GM21737 (cell line): ENCODE data around the gene BORCS8.
"Not testable (repeated sequence)": the region's sequence is repeated elsewhere in the genome, so short reads cannot be mapped to it uniquely, and the experiment has no call there.

Source experiments
- ATAC-seq: cut with Tn5 transposase; IDR thresholded peaks from one replicate; pipeline ENCODE4 v1.9.1; 2021; ENCODE audit warnings: mild to moderate bottlenecking, moderate library complexity; ENCODE audit not compliant: unreplicated experiment

BORCS8 gene

DNA sequence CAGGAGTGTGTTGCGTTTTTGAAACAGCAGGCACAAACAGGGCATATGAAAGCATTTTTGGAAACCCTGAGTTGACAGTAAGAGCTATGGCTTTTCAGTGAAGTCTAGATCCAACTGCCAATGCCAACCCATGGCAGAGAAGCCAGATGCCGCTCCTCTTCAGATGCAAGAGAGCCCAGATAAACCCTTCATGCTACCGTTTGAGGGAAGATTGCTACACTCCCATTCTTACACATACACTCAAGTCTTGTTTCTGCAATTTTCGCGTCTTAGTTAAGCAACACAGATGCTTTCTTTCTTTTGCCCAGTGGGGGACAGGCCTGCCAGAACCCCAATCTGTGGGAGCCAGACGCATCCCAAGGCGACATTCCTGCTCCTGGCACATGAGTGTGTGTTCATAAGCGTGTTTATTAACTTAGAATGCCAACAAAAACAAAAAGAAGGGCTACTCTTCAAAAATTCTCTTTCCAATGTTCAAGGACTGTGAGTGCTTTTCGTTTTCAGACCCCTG is 10.4 kb downstream of the BORCS8 start:
- ATAC-seq, result no peak

DNA sequence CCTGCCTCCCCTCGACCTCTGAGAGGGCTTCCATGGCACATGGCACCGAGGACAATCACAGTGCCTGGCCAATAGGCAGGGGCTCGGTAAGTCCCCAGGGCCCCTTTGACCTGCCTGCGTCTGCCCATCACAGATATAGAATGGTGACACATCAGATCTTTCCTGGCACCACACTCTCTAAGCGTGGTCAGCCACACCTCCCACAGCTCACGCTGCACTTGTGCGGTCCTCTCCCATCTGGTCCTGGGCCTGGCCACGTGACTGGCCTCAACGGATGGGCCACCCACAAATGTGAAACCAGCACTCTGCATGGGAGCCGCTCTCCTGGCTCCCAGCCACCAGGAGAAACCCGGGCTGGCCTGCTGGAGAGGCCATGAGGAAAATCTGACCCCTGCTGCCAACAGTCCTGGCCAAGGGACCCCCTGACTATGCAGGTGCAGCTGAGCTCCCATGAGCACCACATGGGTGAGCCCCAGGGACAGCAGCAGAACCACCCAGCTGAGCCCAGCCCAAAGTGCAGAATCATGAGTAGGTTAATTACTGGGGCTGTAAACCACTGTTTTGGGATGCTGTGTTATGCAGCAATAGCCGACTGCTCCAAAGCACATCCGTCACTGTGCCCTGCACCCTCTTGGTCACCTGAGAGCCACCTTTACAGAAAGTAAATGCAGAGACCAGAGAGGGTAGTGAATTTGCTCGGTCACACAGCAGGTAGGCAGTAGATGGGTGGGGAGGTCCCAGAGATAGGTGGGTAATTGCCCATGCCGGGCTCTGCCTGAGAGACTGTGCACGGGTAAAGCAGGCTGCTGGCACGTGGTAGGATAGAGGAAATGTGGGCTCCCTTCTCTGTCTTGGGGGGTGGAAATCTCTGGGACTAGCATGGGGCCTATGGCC is 12.2 kb downstream of the BORCS8 start:
- ATAC-seq, result no peak

GRCh38 chr19:19176950-19177349 is 15.0 kb downstream of the BORCS8 start:
- no peak for ATAC-seq

DNA sequence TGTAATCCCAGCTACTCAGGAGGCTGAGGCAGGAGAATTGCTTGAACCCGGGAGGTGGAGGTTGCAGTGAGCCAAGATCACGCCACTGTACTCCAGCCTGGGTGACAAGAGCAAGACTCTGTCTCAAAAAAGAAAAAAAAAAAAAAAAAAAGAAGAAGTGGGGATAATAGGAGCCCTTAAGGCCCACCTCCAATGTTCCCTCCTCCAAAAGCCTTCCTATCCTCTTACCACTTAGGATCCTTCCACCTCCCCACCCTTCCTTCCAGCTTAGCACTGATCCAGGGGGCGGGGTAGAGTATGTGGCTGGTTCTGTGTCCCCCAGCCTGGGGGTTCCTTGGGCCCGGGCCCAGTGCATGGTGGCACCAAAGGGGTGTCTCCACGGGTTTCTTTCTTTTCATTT is 18.7 kb downstream of the BORCS8 start:
- not testable (repeated sequence) for ATAC-seq

- no peak for ATAC-seq
These were observed 20.0 kb downstream of the BORCS8 start for GRCh38 chr19:19171821-19172532.

- no peak for ATAC-seq
These were observed 20.9 kb downstream of the BORCS8 start for GRCh38 chr19:19170873-19171672.

GRCh38 chr19:19170053-19170872 is 21.7 kb downstream of the BORCS8 start, which contains the start of gene MEF2B:
Gene MEF2B, minus strand, starts transcription at chr19:19170263. Its CDS starts 19,528 bp downstream, at chr19:19150735.
- peak; percentile 82 for ATAC-seq

GRCh38 chr19:19169236-19170052 is 22.5 kb downstream of the BORCS8 start:
- no peak for ATAC-seq

DNA sequence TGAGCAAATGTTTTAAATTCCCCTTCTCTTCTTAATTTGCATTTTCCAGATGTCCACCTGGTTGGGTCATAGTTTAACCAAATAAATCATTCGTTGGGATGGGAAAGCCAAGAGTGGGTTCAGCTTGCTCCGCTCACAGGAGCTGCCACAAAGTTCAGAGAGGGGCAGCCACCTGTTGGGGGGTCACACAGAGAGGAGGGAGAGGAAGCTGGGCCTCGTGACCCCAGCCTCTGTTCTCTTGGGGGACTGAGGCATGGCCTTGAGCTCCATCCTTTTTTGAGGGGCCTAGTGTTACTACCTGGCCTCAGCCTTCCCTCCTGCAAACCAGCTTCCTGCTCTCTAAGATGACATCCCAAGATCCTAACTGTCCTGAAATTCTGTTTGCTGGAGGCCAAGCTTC is 24.3 kb downstream of the BORCS8 start:
- no peak for ATAC-seq

DNA sequence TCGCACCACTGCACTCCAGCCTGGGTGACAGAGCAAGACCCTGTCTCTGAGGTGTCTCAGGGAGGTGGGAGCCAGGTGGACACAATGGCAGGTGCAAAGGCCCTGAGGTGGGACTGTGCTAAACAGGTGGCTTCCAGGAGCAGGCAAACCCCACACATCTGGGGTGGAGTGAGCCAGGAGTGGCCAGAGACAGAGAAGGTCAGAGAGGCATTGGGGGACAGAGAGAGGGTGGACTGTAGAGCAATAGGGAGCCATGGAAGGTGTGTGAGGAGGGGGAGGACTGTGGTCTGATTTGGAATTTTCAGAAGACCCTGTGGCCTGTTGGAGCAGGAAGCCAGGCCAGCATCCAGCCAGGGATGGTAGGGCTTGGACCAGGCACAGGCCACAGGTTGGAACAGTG is 26.6 kb downstream of the BORCS8 start:
- no peak for ATAC-seq

DNA sequence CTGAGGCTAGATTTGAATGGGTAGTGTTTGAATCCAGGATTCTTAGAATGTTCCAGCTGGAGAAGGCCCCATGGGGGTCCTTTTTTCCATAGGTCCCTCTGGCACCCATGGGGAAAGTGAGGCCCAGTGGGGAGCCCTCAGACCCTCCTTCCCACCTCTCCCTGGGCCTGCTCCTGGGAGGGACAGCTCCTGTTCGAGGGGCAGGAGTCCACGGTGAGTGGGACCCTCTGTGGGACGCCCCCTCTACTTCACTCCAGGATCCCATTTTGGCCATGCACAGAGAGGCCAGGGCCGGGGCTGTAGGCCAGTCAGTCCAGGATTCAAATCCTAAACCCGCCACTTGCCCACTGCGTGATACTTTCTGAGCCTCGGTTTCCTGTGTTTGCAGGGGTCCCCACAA is 29.5 kb downstream of the BORCS8 start:
- no peak for ATAC-seq

GRCh38 chr19:19160461-19161035 is 31.4 kb downstream of the BORCS8 start:
- no peak for ATAC-seq

DNA sequence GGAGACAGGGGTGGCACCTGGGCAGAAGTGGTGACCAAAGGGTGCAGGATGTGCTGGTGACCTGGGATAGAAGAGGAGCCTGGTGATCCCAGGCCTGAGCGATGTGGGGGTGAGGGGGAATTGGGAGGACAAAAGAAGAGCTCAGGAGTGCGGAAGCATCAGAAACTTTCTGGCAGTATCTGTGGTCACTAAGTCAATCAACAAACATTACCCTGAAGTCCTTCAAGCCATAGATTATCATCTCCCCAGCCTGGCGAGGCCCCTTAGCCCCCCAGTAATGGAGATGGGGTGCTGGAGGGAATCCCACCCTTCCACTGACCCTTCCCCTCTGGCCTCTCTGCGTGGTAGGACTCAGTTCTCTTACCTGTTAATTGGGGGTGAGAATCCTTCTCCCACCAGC is 32.4 kb downstream of the BORCS8 start:
- ATAC-seq, result no peak

DNA sequence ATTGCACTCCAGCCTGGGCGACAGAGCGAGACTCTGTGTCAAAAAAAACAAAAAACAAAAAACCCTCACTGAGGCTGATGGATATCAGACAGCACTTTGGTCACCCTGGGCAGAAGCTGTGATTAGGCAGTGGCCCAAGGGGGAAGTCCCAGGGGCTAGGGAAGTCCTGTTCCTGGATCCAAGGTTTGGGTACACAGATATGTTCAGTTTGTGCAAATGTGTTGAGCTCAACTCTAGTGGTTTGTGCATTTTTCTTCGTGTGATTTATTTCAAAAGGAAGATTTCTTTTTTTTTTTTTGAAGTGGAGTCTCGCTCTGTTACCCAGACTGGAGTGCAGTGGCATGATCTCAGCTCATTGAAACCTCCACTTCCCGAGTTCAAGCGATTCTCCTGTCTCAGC is 34.1 kb downstream of the BORCS8 start:
- no peak for ATAC-seq

DNA sequence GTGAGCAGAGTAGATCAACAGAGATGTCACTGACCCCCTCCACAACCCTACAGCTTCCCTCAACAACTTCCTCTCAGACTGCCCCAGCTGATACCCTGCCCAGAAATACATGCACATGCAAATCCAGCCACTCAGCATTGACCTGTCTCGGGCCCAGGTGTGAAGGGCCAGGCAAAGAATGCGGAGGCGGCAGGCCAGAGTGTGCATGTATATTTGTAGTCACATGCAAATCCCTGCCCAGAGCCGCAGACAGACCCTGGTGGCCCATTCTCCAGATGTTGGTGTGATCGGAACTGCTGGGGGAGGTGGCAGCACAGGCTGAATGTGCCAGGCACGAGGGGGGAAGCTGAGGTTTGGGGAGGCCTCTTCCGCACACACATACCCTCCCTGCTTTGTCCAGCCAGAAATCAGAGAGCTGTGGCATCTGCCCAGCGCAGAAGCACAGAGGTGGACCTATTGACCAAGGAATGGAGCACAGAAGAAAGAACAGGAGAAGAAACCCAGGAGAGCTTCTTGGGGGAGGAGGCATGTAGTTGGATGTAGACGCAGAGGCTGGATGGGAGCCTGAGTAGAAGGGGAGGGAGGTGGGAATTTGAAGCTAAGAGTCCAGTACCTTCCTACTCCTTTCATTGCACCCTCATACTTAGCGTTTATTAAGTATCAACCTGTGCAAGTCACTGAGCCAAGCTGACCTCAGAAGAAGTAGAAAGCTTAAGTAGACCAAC is 36.3 kb downstream of the BORCS8 start:
- ATAC-seq, result peak; percentile 49

DNA sequence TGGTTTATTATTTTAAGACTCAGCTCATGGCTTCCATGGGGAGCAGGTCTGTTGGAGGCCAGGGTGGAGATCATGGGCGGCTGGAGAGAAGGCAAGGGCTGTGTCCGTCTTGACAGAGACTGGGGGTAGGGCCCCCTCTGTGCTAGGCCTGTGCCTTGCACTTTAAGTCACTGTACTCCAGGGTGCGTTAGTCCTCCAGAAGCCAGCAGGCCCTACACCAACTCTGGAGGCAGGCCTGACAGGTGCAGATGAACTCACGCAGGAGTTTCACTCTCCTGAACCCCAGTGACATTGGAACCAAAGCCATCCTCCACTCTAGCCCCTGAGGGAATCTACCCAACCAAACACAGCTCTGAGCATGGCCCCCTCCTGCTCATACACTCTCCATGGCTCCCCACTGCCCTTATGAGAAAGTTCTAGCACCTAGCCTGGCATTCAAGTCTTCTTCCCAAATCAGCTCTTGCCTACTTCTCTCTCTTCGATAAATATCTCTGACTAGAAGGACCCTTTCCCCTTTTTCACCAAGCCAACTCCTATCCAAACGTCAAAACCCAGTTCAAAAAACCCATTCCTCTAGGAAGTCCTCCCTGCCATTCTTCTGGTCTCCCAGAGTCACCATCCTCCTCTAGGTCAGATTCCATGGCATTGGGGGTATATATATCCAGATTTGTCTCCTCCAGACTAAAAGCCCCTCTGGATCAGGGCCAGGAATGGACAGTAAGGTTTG is 37.0 kb downstream of the BORCS8 start:
- ATAC-seq, result no peak

- ATAC-seq, result no peak
These were observed 39.1 kb downstream of the BORCS8 start for GRCh38 chr19:19152668-19153384.
